HG02642 (cell line): Measurements from ENCODE around the gene HMX2.

Experiments
- ATAC-seq: cut with Tn5 transposase; IDR thresholded peaks from one replicate; pipeline ENCODE4 v1.9.1; 2021; ENCODE audit warnings: mild to moderate bottlenecking; ENCODE audit not compliant: unreplicated experiment, poor library complexity

HMX2 gene

DNA sequence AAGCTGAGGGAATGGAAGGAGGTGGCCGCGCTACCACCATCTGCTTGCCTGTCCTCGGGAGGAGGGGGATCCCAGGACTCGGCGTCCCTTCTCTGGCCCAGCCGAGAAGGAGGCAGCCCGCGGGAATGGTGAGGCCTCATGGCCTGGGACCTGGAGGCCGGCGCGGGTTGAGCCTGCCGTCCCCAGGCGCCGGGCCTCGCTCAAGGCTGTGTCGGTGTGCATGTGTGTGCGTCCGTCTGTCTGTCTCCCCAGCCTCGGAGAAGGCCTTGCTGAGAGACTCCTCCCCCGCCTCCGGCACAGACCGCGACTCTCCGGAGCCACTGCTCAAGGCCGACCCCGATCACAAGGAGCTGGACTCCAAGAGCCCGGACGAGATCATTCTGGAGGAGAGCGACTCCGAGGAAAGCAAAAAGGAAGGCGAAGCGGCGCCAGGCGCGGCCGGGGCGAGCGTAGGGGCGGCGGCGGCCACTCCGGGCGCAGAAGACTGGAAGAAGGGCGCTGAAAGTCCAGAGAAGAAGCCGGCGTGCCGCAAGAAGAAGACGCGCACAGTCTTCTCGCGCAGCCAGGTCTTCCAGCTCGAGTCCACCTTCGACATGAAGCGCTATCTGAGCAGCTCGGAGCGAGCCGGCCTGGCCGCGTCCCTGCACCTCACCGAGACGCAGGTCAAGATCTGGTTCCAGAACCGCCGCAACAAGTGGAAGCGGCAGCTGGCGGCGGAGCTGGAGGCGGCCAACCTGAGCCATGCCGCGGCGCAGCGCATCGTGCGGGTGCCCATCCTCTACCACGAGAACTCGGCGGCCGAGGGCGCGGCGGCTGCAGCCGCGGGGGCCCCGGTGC is 10.9 kb upstream of the HMX2 start:
- no peak for ATAC-seq

DNA sequence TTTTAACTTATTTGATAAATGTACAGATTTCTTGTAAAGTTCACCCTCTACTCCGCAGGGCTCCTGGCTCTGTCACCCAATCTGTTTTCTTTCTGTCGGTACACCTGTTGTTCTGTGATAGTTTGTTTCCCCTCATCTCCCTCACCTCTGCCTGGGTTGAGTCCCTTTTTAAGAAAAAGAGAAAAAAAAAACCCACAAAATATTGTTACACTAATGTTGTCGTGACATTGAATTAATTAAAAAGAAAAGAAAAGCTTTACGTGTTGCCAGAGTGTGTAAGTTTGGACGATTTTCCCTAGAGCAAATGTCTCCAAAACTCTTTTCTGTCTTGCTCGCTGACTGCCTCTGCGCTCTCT is 8.8 kb upstream of the HMX2 start:
- ATAC-seq = no peak

DNA sequence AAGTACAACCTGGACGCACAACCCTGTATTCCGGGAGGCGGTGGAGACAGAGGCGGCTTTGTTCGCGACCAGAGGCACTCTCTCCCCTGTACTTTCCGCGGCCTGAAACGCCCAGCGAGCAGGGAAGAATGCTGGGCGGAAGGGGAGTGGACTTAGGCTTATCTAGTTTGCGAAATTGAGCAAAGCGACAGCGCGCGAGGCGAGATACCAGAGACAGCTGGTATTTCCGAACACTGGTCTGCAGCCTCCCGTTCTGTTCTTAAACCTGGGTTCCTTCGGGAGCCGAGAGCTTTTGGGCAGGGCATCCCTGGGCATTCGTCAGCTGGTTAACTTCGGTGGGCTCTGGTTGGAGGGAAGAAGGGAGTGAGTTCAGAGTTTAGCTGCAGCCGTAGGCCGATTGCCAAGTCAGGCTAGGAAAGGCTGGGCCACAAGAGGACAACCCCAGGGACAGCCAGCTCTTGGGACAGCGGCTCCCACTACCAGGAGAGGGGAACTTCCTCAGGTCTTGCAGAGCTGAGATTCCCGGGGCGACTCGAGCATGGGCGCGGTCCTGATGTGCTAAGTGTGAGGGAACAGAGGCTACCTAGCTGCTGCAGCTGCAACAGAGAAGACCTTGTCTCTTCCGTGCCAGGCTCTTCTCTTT is 8.3 kb upstream of the HMX2 start:
- no peak for ATAC-seq

DNA sequence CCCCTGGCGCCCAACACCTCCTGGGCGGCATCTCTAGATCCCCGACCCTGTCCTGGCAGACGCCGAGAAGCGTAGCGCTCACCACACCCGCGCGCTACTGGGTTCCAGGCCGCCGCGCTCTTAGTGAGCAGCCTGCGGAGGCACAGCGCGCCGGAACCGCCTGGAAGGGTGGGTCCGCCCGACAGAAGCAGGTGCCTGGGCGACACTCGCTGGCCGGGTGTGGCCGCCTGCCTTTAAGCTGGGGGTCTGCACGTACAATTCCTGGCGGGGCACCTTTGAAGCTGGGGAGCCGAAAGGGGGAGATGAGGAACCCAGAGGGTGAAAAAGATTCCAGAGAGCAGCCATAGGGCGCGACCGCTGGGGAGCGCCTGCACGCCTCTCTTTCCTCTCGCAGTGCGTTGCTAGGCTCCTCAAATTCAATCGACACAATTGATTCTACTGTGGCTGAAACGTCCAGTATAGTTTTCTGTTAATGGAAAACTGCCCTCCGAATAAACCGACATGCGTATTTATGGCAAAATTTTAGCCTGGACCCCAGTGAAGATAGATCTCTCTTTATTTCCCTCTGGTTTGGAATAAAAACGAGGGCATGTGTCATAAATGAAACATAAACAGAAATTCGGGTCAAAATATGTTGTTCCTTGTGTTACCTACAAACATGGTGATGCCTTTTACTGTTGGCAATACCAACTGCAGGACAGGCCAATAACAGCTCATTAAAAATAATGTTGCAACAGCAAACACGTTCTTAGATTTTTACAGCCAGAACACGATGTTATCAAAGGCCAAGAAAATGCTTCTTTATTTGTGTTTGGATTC is 7.6 kb upstream of the HMX2 start:
- ATAC-seq = no peak

DNA sequence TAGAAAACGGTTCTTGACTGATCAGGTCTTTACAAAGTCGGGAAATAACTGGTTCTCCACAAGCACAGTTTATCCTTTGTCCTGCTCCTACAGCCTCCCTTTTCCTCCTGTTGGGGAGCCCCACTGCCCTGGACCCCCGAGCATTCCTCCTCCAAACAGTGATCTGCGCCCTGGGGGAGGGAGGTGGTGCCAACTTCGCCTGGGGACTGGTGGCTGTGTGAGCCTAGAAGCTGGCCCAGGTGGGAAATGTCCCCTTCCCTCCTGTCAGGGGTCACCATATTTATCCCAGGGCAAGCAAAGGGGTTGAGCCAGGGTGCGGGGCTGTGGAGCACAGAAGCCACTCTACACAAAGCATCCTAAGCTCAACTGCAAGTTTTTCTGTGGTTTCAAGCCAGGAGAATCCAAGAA is 6.9 kb upstream of the HMX2 start:
- ATAC-seq = no peak

DNA sequence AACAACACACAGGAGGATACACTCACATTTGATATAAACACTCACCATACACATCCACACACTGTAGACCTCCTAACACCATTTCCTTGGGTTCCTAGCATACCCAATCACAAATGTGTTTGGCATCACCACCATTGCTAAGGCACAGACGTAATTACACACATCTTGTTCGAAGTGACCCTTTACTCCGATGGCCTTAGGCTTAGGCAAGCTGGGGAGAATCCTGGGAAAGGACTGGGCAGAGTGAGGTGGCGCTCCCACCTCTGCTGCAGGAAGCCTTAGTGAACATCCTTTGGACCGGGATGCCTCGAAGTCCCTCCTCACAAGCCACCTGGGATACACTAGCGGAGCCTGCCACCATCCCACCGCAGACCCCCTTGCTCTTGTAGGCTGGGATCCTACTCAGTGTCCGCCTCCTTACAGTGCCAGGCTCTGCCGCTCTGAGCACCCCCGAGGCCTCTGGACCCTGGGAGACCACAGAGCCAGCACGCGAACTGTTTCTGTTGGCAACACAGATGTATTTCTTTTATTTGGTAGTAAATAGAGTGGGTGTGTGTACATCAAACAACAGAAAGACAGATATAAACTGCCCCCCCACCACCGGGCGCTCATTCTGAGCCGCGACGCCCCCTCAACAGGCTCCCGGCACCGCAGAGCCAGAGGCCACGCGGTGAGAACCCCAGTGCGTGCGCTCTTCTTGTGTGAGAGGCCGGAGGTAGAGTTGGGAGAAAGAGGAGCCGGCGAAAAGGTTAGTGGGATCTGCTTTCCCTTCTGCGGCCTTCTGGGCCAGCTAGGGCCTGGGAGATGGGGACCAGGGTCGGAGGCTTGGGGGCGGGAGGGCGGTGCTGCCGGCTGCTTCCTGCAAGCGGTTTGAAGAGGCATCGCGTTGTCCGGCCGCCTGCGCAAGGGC is 5.9 kb upstream of the HMX2 start:
- no peak for ATAC-seq

DNA sequence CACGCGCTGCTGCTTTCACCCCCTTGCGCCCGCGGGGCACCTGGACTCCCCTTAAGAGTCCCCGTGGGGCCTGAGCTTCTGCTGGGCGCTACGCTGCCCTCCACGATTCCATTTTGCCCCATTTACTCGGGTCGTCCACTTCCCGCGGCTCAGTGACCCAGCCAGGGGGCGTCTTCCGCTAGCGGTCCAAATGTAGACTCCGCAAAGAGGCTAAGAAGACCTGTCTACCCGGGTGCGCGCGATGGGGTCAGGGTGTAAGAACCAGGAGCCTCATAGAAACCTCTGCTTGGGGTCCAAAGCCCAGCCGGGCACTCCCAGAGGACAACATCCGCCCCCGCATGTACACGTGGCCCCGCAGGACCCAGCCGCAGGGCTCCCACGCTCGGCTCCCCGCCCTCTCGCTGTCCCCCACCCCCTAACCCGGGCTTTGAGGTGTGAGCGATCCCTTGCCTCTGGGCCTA is 5.2 kb upstream of the HMX2 start:
- ATAC-seq = no peak

DNA sequence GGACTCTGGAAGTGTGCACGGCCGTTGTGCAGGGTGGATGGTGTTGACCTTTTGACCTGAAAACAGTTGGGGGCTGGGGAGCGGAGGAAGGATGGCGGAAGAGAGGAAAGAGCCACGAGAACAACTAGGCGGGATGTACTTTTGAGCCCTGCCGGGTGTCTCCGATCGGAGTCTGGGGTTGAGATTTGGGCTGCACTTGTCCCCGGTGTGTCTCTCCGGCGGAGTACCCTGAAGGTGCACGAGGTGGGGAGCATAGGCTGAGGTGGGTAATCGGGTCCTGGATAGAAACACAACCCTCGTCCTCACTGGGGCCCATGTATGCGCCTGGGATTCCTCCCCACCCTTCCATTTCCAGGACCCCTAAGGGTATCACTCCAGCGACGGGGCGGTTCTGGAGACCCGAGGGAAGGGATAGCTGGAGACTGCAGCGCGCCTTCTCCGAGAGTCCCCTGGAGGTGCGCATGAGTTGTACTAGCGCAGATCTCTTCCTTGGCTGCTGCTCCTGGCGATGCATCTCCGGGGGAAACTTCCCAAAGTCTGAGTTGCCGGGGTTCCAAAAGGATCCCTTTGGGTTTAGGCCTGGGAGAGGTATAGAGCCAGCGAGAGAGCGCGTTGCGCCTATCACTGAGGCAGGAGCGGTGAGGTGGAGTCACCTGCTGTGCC is 4.6 kb upstream of the HMX2 start:
- no peak for ATAC-seq

DNA sequence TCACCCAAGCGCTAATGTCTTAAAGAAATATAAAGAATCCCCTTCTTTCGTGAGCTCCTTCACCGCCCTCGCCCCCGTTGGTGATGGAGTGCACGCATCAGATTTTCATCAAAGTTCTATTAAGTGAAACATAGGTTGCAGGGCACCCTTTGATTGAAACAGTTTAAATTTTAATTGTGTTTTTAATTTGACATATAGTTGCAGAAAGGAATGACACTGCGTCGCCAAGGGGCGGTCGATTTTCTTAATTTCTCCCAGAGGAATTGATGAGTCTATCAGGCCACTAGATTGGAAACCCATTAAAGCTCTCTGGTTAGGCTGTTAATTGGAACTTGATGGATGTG is 4.1 kb upstream of the HMX2 start:
- no peak for ATAC-seq

DNA sequence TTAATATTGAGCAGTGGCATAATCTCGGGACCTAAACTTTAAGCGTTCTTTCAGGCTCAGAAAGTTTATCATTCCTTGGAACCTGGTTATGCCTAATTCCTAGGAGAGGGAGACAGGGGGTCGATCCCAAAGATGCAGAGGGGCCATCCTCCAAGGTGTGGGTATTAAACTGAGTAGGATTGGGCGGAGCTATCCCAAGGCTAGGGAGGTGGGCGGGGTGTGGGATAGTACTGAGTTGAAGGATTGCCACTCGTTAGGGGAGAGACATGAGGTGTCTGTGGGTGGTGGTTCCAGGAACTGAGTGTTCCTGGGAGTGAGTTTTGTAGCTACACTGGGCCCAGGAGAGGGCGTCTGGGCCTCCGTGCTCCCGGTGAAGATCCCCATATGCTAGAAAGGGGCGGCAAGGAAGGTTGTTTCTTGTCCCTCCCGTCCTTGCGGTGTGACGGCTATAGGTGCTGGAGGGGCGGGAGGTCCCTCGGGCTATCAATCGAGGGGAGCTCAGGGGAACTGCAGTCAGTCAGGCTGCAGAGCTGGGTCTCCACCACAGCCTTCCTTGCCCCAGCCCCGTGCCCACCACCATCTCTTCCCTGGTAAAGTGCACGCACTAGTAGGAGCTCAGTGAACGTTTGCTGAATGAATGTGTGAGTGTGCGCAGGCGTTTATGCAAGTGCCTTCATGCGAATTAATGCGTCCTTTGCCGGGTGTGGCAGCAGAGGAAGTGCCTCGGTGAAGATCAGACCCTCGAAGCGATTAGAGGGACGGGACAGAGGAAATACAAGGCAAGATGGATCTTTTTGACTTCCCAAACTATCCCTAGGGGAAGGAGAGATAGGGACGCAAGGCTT is 3.0 kb upstream of the HMX2 start:
- no peak for ATAC-seq

DNA sequence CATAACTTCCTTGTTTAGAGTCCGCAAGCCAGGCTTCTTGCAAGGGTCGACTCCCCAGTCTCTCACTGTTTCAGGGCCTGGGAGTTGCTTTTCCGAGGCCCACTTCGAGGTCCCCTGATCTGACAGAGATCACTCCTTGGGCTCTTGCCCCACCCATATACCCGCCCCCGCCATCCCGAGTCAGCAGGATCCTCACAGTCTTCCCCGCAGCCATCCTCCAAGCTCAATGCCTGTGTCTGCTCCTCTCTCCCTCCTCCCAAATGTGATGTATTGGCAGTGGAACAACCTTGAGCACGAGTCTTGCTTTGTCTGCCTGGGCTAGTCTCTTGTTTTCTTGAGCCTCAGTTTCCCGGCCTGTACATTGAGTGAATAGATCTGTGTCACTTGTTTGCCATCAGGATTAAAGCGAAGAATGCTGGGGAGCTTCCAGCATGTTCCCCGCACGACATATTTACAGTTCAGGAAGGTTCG is 2.4 kb upstream of the HMX2 start:
- no peak for ATAC-seq

DNA sequence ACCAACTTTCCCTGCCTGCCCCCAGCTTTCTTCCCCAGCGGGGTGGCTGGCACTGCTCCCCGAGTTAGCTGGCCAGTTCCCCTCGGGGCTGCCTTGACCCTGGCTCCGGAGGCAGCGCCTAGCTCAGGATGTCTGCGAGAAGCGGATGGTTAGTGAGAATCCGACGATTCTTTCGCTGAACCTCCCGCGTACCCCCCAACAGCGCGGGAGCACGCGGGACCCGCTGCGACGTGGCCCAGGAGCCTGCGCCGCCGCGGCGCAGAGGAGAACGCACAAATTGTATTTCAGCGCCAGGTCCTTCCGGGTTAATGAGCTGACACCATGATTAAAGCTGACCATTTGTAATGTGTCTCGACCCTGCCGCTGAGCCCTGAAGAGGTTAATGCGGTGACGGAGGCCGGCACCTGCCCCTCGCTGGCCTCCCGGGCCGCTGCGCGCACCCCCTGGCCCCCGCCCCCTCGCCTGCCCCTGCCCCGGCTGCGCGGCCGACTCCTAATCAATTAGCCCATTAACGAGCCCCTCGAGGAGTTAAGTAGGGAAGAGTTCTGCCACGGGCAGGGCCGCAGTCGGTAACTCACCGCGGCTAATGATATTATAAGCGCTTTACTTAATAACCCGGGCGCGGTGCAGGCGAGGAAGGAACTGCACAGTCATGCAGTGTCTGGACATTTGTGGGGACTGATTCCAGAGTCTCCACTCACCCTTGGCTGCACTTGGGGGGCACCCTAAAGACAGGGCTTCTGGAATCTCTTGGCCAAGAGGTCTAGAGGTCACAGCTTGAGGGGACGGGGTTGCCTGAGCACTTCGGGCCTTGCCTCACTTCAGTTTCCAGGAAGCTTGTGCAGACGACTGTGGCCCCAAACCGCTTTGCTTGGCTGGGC is 1.7 kb upstream of the HMX2 start:
- ATAC-seq = no peak

DNA sequence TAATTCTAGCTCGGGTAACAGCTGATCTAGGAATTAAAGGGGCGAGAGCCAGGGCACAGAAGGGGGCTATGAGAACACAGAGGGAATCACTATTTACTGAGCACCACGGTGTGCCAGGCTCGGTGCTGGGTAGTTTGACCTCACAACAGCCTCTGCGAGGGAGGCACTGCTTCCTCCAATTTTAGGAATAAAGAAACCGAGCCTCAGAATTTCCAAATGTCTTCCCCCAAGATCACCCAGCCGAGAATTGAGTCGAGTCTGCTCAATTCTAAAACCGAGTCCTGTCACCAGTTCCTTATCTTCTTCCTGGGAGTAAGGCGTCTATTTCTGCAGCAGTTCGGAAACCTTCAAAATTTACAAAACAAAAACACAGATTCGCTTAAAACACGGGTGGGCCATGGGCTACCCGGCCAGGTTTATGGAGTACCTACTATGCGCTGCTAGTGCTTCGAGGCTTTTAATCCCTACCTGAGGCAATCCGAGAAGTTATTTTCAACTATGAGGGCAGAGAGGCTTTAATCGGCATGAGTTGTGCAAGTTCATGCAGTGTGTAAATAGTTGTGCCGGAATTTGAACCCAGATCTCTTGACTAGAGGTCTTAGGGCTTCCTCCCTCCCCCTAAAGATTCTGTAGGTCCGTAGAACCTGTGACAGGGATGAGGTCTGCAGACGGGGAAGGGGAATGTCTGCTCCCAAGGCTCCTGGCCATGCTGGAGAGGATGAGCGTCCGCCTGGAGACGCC is 872 bp upstream of the HMX2 start:
- ATAC-seq = no peak

DNA sequence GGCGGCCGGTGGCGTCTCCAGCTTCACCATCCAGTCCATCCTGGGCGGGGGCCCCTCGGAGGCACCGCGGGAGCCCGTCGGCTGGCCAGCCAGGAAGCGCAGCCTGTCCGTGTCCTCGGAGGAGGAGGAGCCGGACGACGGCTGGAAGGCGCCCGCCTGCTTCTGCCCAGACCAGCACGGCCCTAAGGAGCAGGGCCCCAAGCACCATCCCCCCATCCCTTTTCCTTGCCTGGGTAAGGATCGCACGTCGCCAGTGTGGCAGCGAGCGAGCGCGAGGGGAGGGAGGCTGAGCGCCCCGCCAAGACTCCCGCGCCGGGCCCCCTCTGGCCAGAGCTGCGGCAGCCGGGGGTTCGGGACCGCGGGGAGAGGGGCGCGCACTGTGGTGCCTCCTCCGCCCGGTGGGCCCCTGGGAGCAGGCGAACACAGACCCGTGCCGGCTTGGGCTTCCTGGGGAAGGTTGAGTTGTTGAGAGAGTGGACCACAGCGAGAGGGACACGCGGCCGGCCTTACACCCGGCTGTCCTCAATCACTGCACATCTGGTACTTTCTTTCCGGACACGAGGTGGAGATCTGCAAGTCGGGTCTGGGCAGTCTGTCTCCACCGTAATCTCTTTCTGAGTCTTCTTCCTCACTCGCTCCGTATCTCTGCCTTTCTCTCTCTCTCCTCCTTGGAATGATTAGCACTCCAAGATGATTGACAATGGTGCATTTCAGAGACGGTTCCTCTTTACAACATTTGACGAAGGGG is 652 bp downstream of the HMX2 start:
- no peak for ATAC-seq

DNA sequence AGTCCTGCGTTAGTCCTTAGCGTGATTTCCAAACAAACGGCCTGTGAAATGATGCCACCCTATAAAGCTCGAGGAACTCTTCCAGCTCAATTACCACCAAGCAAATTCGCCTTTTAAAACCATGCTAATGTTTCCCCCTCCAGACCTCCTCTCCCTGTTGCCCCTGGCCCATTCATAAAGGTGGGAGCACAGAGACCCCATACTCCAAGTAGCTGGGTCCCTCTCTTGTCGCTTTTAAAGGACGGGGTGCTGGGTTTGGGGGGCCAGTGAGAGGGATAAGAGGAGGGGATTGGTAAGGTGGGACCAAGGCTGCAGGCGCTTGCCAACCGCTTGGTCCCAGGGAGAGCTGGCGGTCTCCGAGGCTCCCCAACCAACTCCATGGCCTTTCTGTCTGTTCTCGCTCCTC is 1.2 kb downstream of the HMX2 start:
- no peak for ATAC-seq

DNA sequence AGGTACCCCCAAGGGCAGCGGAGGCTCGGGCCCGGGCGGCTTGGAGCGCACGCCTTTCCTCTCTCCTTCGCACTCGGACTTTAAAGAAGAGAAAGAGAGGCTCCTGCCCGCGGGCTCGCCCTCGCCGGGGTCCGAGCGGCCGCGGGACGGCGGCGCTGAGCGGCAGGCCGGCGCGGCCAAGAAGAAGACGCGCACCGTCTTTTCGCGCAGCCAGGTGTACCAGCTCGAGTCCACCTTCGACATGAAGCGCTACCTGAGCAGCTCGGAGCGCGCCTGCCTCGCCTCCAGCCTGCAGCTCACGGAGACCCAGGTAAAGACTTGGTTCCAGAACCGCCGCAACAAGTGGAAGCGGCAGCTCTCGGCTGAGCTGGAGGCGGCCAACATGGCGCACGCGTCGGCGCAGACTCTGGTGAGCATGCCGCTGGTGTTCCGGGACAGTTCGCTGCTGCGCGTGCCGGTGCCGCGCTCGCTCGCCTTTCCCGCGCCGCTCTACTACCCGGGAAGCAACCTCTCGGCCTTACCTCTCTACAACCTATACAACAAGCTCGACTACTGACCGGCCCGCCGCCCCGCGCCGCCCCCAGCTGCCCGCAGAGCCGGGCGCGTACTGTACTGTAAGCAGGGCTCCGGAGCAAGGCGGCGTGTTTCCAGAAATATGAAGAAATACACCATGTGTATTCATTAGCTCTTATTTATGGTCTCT is 1.8 kb downstream of the HMX2 start:
- no peak for ATAC-seq
